Ovary (tissue), 3 donors: ENCODE results near the gene EMC10.

Experiments
- EP300 ChIP-seq: sonication (generic); formaldehyde crosslinking; IDR thresholded peaks from one replicate; pipeline ENCODE4 v1.6.1; 2017; ENCODE audit warnings: antibody characterized with exemption
- POLR2A ChIP-seq: fragments of 450-650 bp; IDR thresholded peaks from one replicate; pipeline ENCODE4 v1.6.1; 2017; ENCODE audit warnings: antibody characterized with exemption, mild to moderate bottlenecking, moderate library complexity
- TF ChIP-seq, protein P1 (sequence below), 3 donors: fragments of 450-650 bp in 2 of 3; fragments of 200-600 bp in 1 of 3; IDR thresholded peaks; one replicate each; pipeline versions ENCODE4 v1.5.1 to v1.8.0; 2016 to 2022; ENCODE audit warnings: antibody characterized with exemption in 3 of 3, mild to moderate bottlenecking in 1 of 3
- donor health status: DM: no; HTN: no; CAD: no.

DNA sequence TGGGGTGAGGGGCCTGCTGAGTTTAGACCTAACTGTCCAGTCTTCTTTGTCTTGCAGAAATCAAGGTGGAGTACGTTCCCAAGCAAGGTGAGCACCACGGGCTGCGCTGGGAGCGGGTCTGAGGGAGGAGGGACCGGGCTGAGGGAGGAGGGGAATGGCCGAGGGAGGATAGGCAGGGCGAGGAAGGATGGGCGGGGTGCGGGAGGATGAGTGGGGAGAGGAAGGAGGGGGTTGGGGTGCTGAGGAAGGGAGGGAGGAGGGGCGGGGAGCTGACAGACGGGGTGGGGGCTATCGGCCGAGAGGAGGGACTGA is 25.1 kb upstream of the EMC10 start:
- TF ChIP-seq, protein P1, sequence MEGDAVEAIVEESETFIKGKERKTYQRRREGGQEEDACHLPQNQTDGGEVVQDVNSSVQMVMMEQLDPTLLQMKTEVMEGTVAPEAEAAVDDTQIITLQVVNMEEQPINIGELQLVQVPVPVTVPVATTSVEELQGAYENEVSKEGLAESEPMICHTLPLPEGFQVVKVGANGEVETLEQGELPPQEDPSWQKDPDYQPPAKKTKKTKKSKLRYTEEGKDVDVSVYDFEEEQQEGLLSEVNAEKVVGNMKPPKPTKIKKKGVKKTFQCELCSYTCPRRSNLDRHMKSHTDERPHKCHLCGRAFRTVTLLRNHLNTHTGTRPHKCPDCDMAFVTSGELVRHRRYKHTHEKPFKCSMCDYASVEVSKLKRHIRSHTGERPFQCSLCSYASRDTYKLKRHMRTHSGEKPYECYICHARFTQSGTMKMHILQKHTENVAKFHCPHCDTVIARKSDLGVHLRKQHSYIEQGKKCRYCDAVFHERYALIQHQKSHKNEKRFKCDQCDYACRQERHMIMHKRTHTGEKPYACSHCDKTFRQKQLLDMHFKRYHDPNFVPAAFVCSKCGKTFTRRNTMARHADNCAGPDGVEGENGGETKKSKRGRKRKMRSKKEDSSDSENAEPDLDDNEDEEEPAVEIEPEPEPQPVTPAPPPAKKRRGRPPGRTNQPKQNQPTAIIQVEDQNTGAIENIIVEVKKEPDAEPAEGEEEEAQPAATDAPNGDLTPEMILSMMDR (IDR thresholded peaks at IDR 0.05), result no peak
- no peak for TF ChIP-seq POLR2A
- TF ChIP-seq EP300, result no peak
